SK-N-MC (cell line): Measurements from ENCODE around the gene TTBK1.

Experiments
- EZH2 ChIP-seq: fragments of 200-600 bp; sonication (generic); IDR thresholded peaks from one replicate; pipeline ENCODE4 v1.6.1; 2017; ENCODE audit warnings: antibody characterized with exemption
- FOXP2 ChIP-seq: optimal IDR thresholded peaks from 2 replicates; pipeline ENCODE3; 2011; ENCODE audit warnings: mild to moderate bottlenecking, moderate library complexity; ENCODE audit not compliant: insufficient read depth; ENCODE audit errors: extremely low read length, control extremely low read depth
- POLR2AphosphoS5 ChIP-seq: IDR thresholded peaks from 2 replicates; pipeline ENCODE4 v1.6.1; 2012; ENCODE audit warnings: mild to moderate bottlenecking, low read depth, low read length, borderline replicate concordance

DNA sequence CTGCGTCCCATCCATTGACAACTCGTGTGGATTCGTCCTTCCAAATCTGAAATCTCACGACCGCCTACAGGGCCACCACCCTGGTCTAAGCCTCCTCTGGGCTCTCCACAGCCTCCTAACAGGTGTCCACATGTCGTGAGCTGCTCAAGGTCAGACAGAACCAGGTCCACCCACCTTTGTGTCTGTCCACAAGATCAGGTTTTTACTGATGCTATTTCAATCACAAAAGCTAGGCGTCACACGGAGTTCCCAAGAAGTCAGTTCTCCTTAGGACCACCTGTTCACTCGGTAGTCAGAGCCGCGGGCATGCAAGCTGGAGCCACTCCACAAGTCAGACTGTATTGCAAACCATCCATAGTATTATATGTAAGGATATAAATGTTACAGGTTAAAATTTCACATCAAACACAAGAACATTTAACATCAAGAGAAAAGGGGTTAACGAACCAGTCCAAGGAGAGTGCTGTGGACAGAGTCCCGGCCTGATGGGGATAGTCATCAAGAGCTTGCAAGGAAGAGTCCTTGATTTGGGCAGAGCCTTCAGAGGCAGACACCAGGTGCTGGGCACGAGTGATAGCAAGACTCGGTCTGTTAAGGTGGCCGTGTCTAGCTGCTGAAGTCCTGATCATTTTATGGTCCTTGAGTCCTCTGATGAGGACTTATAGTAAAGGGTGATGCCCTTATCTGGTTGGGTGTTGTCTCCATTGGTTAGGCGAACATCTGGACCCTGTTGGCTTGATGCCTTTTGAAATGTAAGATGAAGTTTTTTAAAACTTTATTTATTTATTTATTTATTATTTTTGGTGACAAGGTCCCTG is 13.3 kb upstream of the TTBK1 start:
- TF ChIP-seq EZH2, result no peak
- no peak for TF ChIP-seq POLR2AphosphoS5
- no peak for TF ChIP-seq FOXP2
